Cardiac fibroblast (primary cell): ENCODE measurements around the gene DPYD.
A peak's percentile ranks its signal among the peaks of the same experiment; 100 is the strongest.

Experiments
- DNase-seq, 2 donors: peaks; one replicate each; pipeline versions ENCODE4 v3.0.0 to v3.0.0-alpha.2; 2010; ENCODE audit warnings: low read depth in 2 of 2
- H3K4me3 ChIP-seq, 2 donors: replicated peaks in 1 of 2; 1 replicate in 1 of 2; 2 replicates in 1 of 2; pipeline ENCODE4 v1.5.1; 2011; ENCODE audit warnings: low read depth in 2 of 2, low read length in 2 of 2, mild to moderate bottlenecking in 2 of 2, moderate library complexity in 1 of 2
- TF ChIP-seq, protein P1 (sequence below): IDR thresholded peaks from one replicate; pipeline ENCODE4 v1.5.1; 2011; ENCODE audit warnings: low read depth, mild to moderate bottlenecking, low read length, inconsistent platforms

The DPYD gene

DNA sequence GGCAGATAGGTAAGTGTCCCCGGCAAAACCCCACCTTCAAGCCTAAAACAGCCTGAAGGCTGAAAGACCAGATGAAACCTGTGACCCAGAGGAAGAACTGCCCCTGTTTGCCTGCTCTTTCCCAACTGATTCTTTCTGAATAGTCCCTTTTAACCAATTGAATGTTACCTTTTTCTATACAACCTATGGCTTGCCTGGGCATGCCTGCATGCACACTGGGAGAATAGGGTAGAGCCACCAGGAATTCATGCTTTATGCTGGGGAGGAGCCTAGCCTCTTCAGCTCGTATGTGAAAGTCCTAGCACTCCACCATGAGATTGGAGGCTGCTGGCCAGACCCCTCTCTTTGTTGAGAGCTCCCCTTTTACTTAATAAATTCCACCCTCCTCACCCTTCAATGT, 859.2 kb downstream of the DPYD start:
- TF ChIP-seq, protein P1, sequence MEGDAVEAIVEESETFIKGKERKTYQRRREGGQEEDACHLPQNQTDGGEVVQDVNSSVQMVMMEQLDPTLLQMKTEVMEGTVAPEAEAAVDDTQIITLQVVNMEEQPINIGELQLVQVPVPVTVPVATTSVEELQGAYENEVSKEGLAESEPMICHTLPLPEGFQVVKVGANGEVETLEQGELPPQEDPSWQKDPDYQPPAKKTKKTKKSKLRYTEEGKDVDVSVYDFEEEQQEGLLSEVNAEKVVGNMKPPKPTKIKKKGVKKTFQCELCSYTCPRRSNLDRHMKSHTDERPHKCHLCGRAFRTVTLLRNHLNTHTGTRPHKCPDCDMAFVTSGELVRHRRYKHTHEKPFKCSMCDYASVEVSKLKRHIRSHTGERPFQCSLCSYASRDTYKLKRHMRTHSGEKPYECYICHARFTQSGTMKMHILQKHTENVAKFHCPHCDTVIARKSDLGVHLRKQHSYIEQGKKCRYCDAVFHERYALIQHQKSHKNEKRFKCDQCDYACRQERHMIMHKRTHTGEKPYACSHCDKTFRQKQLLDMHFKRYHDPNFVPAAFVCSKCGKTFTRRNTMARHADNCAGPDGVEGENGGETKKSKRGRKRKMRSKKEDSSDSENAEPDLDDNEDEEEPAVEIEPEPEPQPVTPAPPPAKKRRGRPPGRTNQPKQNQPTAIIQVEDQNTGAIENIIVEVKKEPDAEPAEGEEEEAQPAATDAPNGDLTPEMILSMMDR, result no peak
- DNase-seq, result no peak
- H3K4me3 ChIP-seq, result no peak overlapping the region

DNA sequence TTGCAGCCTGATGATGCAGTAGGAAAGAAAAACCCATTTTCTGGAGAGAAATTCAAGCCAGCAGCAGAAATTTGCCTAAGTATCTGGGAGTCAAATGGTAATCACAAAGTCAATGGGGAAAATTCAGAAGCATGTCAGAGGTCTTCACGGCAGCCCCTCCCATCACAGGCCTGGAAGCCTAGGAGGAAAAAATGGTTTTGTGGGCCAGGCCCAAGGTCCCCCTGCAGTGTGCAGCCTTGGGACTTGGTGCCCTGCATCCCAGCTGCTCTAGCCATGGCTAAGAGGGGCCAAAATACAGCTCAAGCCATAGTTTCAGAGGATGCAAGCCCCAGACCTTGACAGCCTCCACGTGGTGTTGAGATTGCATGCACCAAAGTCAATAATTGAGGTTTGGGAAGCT, 864.4 kb downstream of the DPYD start:
- TF ChIP-seq, protein P1, result no peak
- DNase-seq, result no peak
- H3K4me3 ChIP-seq, result no peak overlapping the region

DNA sequence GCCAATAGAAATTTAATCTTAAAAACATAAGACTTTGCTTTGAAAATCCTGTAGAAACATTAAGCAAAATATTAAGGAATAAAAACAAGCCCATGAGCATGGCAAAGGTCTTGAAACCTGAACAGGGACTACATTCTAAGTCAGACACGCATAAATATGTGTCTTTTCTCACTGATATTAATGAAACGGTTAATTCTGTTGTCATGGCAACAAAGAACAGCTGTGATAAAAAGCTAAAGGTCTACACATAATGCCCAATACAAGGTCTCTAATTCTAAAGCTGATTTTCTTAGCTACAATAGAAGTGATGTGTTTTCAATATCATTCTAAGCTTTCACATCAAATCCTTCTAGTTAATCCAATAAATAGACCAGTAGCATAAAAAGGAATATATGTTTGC, 867.6 kb downstream of the DPYD start:
- no peak for DNase-seq
- TF ChIP-seq, protein P1, result no peak
- H3K4me3 ChIP-seq, result no peak overlapping the region

- DNase-seq, result no peak
- H3K4me3 ChIP-seq, result no peak overlapping the region
- TF ChIP-seq, protein P1, result no peak
Observed at GRCh38 chr1:97051823-97052222, 869.0 kb downstream of the DPYD start.

DNA sequence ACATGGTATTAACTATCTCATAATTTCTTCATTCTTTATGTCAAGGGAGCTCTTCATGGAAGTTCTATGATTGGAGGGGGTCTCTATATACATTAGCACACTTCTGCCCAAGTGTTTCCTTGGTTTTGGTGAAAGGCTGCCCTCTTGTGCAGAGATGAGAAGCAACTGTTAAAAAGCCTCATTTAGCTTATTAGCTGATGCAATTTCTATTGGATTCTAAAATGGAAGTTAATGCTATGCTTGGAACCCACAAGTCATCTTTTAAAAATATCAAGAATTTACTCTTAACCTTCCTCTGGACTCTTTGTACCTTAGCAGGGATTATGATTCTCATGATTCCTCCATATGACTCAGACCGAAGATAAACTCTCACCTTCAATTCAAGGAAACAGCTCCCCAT, 870.3 kb downstream of the DPYD start:
- TF ChIP-seq, protein P1, result peak; percentile 56
- DNase-seq, result peak; percentile 63 to 76
- H3K4me3 ChIP-seq, result no peak overlapping the region

DNA sequence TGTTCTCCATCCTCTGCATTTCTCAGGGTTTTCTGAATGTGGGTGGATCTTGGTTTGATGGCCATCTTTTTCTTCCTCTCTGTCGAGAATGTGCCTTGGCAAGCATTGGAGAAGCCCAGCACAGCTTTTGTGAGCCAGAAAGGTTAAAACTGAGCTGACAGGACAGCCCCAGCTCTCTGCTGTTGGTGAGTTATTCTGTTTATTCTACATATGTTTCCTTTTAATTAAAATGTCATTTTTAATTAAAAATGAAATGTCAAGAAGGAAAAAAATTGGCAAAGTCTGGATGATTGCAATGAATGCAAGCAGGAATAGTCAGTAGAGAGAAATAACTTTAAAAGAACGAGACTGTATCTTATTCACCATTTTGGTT, 873.4 kb downstream of the DPYD start:
- no peak for DNase-seq
- TF ChIP-seq, protein P1, result no peak
- H3K4me3 ChIP-seq, result no peak overlapping the region

- TF ChIP-seq, protein P1, result no peak
- DNase-seq, result no peak
- H3K4me3 ChIP-seq, result no peak overlapping the region
Observed at GRCh38 chr1:97046765-97047420, 873.9 kb downstream of the DPYD start.
